CD4-positive, alpha-beta T cell treated with Interleukin-6 at 100 ng/mL for 8 hours (primary cell): Measurements from ENCODE around the gene TBC1D1.

ENCODE experiments used
- DNase-seq: peaks from one replicate; pipeline ENCODE4 v3.0.0-alpha.2; 2020; ENCODE audit warnings: mixed read lengths, low spot score

TBC1D1 gene

DNA sequence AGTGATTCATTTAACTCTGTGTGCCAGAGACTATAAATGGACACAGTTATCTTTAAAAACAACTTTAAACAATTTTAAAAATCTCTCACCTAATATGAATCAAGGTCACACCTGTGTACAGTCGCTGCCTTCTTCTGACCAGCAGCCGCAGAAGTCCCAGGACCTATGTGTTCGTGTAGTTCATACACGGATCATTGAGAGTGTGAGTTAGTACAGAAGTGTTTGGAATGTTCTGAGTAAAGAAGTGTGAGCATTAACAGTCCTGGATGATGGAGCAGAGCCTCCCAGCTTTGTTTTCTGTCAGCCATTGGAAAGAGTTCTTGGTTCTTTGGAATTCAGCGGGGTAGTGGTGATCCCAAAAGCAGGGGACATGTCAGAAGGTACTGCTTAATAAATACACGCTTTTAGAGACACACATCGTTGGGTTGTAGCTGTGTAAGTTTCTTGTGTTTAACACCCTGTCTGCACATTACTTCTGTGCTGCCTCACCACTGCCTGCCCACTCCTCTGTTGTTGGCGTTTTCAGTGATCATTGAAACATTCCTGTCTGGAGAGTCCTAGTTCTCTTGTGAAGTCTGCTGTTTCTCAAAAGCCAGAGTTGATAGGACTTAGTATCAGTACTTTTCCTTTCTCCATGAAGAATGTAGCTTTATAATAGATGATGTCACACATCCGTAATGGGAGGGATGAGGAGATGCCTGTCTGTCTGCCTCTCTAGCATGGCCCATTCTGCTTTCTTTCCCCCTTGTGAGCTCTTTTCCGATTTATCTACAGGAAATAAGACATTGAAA is 159.9 kb downstream of the TBC1D1 start:
- no peak for DNase-seq

DNA sequence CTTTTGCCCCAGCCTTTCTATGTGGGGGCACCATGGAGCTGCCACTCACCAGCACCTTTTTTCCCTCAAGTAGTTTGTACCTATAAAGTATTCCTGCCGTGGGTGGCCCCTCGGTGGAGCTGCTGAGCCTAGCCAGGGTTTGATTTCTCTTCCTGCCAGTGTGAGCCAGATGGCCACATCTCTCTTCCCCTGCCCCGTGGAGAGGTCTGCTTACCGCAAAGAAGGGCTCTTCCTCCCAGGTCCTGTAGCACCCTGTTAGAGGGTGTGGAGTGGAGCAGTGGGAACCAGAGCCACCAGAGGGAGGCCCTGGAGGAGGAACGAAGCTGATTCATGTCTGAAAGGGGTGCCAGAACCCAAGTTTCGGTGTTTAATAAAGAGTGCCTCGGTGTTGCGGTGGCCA is 164.7 kb downstream of the TBC1D1 start:
- no peak for DNase-seq

DNA sequence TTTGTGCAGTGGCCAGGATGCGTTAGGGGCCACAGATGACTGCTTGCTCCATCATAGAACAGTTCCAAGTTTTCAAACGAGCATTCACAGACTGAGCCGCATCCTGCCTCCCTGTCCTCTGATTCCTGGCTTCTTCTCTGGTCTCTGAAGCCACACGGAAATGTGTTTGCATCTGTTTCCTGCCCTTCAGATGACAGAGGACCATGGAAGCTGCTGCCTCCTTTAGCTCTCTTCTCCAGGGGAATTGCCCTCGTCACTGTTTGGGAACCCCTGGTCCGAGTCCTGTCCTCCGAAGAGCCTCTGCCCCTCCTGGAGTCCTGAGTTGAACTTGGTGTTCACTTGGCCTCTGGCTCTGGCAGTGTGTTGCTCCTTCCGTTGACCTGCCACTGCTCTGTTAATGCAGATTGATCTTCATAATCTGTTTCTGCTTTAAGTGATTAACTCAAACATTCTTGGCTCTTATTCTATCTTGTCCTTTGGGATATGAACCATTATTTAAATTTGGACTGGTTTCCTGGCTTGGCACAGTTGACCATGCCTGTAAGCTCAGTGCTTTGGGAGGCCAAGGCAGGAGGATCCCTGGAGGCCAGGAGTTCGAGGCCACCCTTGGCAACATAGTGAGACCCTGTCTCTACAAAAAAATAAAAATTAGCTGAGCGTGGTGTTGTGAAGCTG is 165.3 kb downstream of the TBC1D1 start:
- DNase-seq = no peak

DNA sequence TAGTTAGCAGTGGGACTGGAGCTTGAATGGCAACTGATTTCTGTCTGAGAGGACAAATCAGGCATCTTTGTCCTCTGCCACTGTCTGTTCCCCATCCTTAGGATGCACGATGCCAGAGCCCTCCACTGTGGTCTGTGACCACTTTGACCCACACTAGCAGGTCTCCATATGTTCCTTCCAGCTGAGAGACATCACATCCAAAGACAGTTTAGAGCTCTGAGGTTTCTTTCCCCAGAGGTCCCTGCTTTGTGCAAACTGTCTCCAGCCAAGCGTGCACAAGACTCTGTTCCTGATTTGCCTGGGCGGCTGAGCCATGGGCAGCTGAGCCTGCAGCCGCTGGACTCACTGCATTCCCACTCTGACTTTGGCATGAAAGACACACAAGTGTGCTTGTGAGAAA is 167.3 kb downstream of the TBC1D1 start:
- DNase-seq = no peak

GRCh38 chr4:38060829-38061431 is 170.0 kb downstream of the TBC1D1 start:
- DNase-seq = no peak

GRCh38 chr4:38062088-38062775 is 171.3 kb downstream of the TBC1D1 start:
- peak; percentile 58 for DNase-seq

GRCh38 chr4:38062776-38063097 is 171.9 kb downstream of the TBC1D1 start:
- no peak for DNase-seq

DNA sequence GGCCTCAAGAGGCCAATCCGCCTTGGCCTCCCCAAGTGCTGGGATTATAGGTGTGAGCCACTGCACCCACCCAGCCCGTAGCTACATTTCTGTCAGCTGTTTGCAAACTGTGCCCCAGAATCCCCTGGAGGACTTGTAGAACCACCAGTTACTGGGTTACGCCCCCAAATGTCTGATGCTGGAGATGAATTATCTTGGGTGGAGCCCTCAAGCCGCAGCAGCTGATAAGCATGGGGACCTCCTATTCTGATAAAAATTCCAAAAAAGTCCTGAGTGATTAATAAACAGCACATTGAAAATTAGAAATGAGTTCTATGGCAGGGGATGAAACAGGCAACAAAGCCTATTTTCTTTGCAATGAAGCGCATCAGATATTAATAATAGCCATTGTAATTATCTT is 174.3 kb downstream of the TBC1D1 start:
- DNase-seq = no peak

- DNase-seq = no peak
Measured at GRCh38 chr4:38065900-38066299, 175.0 kb downstream of the TBC1D1 start.

DNA sequence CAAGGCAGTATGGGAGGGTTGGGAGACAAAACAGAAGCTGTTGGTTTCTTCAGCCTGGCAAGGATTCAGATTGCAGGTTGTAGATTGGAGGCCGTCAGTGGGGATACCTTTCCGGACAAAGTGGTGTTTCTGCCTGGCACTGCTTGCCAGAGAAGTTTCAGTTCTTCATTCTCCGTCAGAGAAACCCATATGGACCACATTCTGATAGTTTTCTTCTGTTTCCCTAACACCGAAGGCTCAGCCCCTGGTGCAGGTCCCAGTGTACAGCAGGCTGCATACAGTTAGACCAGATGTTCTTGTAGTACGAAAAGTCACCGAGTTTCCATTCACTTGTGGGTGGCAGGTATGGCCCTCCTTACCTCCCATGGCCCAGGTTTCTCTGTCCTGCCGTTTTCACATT is 176.6 kb downstream of the TBC1D1 start:
- no peak for DNase-seq

- no peak for DNase-seq
Measured at GRCh38 chr4:38068107-38068506, 177.2 kb downstream of the TBC1D1 start.

- peak; percentile 43 for DNase-seq
Measured at GRCh38 chr4:38069271-38069760, 178.4 kb downstream of the TBC1D1 start.

- no peak for DNase-seq
Measured at GRCh38 chr4:38071801-38072431, 181.0 kb downstream of the TBC1D1 start.

DNA sequence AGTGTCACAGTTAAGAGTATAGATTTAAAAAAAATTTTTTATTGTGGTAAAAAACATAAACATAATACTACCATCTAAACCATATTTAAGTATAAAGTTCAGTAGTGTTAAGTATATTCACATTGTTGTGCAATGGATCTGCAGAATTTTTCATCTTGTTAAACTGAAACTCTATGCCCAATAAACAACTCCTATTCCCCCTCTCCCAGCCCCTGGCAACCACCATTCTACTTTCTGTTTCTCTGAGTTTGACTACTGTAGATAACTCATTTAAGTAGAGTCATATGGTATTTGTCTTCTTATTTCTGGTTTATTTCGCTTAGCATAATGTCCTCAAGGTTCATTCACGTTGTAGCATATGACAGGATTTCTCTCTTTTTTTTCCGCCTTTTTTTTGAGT is 181.7 kb downstream of the TBC1D1 start:
- DNase-seq = no peak

GRCh38 chr4:38073596-38074234 is 182.8 kb downstream of the TBC1D1 start:
- no peak for DNase-seq

DNA sequence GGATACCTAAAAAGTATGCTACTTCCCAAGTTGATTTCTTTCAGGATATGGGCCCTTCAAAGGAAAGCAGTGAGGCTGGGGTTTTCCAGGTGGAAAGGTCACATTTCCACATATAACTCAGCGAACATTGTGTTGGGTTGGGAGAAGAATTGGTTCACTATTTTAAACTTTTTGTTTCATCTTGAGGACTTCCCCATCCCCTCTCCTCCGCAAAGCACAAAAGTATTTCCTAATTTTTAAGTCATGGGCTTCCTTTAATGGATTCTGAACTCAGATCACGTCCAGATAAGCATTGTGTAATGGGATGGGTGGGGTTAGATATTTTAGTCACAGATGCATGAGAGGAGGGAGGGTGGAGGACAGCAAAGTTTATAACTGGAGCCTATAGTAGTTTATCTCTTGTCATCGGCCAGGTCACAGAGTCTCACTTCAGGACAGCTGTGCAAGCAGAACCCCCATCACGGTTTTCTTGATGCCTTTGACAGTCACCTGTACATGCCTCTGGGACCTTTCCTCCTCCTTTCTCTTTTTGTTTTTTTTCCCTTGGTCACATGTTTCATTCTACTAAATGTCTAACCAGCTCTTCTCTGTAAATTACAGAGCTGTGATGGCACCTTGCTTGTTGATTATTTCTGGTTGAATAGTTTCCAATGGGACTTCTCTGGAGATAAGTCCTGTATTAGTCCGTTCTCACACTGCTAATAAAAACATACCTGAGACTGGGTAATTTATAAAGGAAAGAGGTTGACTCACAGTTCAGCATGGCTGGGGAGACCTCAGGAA is 184.7 kb downstream of the TBC1D1 start:
- DNase-seq = no peak

- no peak for DNase-seq
Measured at GRCh38 chr4:38076153-38076669, 185.3 kb downstream of the TBC1D1 start.

DNA sequence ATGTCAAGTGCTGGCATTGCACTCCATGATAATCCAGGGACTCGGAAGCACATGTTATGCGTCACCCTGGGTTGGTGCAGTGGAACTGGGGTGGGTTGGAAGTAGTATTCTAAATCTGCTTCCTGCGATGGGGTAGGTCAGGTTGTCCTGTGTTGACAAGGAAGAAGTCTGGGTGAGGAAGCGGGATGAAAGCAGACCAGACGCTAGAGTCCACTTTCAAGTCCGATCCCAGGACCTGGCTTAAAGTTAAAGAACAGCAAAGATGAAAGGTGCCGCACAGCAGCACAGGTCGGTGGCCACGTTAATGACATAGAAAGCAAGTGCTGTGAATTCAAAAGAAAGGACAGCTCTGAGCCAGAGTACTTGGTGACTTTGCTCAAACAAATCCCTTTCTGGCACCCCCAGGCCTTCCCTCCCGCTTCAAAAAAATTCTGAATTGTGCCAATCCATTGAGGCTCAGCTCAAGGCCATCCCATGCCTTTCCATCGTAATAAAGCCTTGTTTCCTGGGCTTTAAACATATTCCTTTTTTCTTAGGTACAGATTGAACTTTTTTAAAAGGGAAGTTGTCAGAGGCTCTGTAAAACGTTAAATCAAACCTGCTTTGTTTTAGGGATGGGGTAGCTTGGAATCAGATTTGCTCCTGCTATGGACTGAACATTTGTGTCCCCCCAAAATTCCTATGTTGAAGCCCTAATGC is 187.1 kb downstream of the TBC1D1 start:
- no peak for DNase-seq

DNA sequence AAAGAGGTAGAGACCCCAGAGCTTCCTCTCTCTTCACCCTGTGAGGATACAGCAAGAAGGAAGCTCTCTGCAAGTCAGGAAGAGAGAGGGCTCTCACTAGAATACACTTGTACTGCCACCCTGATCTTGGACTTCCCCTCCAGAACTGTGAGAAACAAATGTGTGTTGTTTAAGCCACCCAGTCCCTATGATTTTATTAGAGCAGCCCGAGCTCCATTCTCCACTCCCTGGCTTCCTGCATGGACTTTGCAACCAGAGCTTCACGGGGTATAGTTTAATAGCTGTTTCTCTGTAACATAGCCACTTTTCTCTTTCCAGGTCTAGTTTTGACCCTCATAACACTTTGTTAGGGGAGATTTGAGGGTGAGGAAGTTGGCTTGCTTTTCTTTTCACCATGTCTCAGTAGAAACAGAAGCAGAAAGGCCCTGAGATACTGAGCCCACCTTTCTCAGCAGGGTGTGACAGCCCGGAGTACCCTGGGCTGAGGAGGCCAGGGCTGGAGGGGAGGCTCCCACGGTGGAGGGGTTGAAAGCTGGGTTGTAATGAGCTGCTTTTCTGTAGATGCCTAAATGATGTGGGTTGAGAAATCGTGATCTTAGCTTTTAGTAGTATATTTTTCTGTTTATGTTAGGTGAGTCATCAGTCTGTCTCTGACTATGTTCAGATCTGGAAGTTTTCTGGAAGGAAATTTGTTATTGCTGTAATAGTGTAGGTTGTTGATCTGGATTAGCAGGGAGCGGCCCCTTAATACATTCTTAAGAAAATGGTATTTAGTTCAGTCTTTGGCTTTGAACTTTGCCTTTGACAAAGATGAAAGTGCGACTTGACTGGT is 187.9 kb downstream of the TBC1D1 start:
- DNase-seq = no peak
